Activated CD4-positive, alpha-beta T cell treated with anti-CD3 and anti-CD28 coated beads, Interleukin-2, Interleukin-4, amounts not matched to agents 100 ng/mL and 50 ng/mL, durations not matched to agents 16 hours and 8 hours (primary cell): Measurements from ENCODE around the gene SUV39H1.
"Not testable (repeated sequence)": the region's sequence is repeated elsewhere in the genome, so short reads cannot be mapped to it uniquely, and the experiment has no call there.

Source experiments
- DNase-seq: peaks from one replicate; pipeline ENCODE4 v3.0.0-alpha.2; 2020; ENCODE audit warnings: low spot score

Gene SUV39H1

DNA sequence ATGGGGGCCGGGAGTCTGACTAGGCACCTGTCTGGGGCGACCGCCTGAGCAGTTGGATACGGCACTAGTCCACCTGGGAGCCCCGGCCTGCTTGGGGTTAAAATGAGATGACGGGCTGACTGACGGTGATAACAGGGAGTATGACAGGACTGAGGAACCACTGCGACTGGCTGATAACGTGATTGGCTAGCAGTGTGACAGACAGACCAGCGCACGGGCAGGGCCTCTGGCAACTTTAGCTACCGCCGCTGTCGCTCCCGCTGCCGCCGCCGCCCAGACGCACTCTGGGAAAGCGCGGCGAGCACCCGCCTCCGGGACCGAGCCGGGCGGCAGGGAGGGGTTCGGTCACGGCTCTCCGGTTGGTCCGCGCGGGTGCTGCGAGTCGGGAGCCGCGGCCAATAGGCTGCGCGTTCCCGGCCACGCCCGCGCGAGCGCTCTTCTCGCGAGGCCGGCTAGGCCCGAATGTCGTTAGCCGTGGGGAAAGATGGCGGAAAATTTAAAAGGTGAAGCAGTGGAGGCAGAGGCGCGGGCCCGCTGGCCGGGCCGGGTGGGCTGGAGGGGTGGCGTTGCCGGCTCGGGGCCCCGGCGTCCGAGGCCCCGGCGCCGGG is at the start of gene SUV39H1:
Gene SUV39H1 (plus strand): TSS at position 434 of the 608 bp plus-strand sequence. CDS start 51 bp downstream, at position 485.
- DNase-seq: peak; percentile 87

DNA sequence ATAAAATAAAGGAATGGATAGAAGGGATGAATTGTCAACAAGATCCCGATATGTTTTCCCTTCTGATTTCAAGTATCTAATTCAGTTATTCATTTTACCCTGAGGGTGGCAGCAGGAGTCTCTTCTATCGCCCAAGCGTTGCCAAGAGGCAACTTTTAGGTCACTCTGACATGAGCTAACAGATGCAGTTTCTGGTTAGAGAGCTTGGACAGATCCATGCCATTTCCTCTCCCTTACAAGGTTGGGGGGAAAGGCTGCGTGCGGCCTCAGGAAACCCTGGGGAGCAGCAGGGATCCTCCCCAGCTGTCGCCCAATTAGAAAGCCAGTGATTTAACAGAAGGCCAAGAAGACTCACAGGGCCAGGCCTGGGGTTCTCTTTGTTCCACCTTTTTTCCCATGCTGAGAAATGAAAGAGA is 48.2 kb upstream of the SUV39H1 start:
- peak; percentile 11 for DNase-seq

GRCh38 chrX:48649102-48649501 is 47.4 kb upstream of the SUV39H1 start:
- no peak for DNase-seq

- not testable (repeated sequence) for DNase-seq
Measured at GRCh38 chrX:48652055-48652579, 44.4 kb upstream of the SUV39H1 start.

DNA sequence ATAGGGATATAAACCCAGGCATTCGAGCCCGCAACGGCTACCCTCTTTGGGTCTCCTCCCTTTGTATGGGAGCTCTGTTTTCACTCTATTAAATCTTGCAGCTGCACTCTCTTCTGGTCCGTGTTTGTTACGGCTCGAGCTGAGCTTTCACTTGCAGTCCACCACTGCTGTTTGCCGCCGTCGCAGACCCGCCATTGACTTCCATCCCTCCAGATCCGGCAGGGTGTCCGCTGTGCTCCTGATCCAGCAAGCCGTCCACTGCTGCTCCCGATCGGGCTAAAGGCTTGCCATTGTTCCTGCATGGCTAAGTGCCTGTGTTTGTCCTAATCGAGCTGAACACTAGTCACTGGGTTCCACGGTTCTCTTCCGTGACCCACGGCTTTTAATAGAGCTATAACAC is 41.8 kb upstream of the SUV39H1 start:
- not testable (repeated sequence) for DNase-seq

GRCh38 chrX:48659686-48660085 is 36.8 kb upstream of the SUV39H1 start:
- DNase-seq: not testable (repeated sequence)

- DNase-seq: no peak
Measured at GRCh38 chrX:48663241-48663640, 33.3 kb upstream of the SUV39H1 start.

GRCh38 chrX:48664156-48664555 is 32.4 kb upstream of the SUV39H1 start:
- no peak for DNase-seq

DNA sequence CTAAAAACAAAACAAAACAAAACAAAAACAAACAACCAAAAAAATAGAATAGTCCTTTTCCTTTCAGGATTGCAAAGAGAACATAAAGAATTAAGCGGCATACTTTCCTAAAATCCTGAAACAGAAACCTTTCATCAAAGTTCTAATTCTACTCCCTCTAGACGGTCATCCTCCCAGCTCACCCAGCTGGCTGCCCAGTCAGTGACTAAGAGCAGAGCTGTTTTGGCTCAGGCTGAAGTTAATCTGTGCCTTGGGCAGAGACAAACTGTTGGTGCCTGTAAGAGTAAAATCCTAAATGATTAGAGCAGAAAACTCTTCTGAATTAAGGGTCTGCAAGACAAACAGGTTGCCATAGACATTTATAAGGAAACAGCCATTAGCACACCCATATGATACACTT is 30.5 kb upstream of the SUV39H1 start:
- DNase-seq: no peak

- DNase-seq: no peak
Measured at GRCh38 chrX:48666649-48667048, 29.9 kb upstream of the SUV39H1 start.

GRCh38 chrX:48667509-48667908 is 29.0 kb upstream of the SUV39H1 start:
- DNase-seq: no peak

- DNase-seq: not testable (repeated sequence)
Measured at GRCh38 chrX:48668187-48668586, 28.3 kb upstream of the SUV39H1 start.

DNA sequence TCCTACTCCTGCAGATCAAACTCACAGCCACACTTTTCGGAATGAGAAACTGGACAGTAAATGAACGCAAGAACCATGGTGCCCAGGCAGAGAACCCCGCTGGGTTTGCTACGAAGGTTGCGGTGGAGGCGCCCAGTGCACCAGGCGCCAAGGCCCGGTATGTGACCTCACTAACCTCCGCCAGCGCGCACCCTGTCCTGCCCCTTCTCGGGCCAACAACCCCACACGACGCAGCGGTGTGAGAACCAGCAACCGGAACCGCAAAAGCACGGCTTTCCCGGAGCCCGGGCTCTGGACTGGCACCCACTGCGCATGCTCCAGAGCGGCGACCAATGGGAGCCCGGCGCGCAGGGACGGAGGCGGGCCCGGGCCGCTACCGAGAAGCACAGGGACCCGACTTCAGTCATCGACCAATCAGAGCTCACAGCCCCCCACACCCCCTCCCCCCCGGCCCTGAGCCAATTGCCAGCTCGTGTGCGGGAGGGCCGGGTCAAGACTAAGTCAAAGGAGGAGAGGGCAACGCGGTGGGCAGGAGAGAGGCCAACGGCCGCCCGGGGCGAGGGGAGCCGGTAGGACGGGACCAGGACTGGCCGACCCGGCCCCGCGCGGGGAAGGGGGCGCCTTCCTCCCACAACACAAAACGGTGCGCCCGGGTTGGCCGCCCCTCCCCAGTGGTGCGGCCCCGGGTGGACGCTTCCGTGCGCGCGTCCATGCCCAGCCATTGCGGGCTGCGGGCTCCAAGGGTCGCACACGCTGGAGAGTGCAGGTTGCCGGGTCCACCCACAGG is 20.2 kb upstream of the SUV39H1 start:
- peak; percentile 89 for DNase-seq

DNA sequence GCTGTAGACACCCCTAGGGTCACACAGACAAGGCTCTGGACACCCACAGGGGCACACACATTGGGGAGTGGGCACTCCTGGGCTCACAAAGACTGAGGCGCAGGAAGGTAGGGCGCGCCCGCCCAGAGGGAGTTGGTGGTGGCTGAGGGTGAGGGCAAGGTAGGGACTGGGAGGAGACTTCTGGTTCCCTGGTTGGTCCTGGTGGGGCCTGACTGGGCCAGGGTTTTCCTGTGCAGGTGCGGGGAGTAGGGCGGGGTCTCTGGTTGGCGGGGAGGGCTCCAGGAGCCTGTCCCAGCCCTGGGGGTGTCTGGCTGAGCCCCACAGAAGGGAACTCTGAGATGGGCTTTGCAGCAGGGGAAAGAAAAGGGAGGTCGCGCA is 19.7 kb upstream of the SUV39H1 start:
- DNase-seq: no peak

DNA sequence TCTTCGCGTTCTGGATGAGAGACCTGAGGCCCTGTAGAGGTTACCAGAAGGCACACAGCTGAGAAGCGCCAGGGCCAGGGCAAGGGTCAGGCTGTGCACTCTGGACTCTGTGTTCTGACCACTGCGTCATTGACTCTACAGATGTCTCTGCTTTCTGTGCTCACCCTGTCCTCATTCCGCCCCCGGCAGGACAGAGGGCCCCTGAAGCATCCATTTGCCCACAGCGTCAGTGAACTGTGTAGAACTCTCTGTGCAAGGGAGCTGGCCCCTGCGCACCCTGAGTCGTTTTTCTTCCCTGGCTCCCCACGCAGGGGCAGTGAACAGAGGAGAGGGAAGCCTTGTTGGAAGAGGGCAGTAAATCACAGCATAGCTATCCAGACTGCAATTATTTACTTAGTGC is 19.0 kb upstream of the SUV39H1 start:
- no peak for DNase-seq

- peak; percentile 36 for DNase-seq
Measured at GRCh38 chrX:48680467-48680866, 16.1 kb upstream of the SUV39H1 start.

- not testable (repeated sequence) for DNase-seq
Measured at GRCh38 chrX:48680925-48681324, 15.6 kb upstream of the SUV39H1 start.

DNA sequence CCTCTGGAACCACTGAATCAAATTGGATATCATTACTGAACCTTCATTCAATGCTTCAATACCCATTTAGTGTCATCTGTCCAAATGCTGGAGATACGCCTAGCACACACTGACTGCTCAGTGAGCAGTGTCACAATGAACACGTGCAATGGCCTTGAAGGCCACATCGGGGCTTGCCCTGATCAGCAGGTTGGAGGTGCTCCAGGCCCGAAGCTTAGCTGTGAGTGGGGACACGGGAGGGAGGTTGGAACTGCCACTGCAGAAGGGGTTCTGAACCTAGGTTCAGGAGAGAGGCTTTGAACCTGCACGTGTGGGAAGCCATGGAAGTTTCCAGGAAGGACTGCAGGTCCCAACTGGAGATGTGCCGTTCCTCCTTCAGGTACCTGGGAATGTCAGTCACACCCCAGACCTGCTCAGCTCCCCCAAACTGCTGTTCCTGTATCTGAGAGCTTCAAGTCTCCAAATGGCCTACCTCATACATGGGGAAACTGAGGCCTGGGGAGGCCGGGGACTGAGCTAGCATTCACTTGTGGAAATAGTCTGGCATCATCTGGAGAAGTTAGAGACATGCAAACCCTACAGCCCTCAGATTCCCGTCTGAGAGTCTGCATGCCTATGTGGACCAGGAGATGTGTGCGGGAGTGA is 14.9 kb upstream of the SUV39H1 start:
- no peak for DNase-seq

GRCh38 chrX:48682795-48683194 is 13.7 kb upstream of the SUV39H1 start:
- not testable (repeated sequence) for DNase-seq

GRCh38 chrX:48683411-48683982 is 13.0 kb upstream of the SUV39H1 start, which contains the start of gene WAS:
TSS of gene WAS (plus strand) at chrX:48683799. CDS start at chrX:48683854, 55 bp downstream.
- DNase-seq: peak; percentile 68

DNA sequence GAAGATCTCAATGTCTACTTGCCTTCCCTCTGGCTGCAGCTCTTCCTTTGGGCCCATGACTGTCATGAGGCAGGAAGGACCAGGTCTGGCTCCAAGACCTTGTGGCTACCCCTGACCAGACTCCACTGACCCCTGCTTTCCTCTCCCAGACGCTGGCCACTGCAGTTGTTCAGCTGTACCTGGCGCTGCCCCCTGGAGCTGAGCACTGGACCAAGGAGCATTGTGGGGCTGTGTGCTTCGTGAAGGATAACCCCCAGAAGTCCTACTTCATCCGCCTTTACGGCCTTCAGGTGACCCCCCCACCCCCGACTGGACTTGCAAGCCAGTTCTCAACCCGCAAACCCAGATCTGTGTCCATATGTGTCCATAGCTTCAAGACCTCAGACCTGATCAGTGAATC is 12.4 kb upstream of the SUV39H1 start:
- DNase-seq: no peak

- no peak for DNase-seq
Measured at GRCh38 chrX:48685416-48685815, 11.1 kb upstream of the SUV39H1 start.
